HepG2 (cell line): ENCODE measurements around the gene RBP2.

Experiments used
- FOXM1 ChIP-seq: sonication (generic); formaldehyde crosslinking; IDR thresholded peaks from 2 replicates; pipeline ENCODE4 v1.5.0; 2020; ENCODE audit warnings: missing genetic modification reagents
- KDM5B ChIP-seq: sonication (generic); formaldehyde crosslinking; IDR thresholded peaks from 2 replicates; pipeline ENCODE4 v1.4.0; 2020; ENCODE audit warnings: missing genetic modification reagents, mild to moderate bottlenecking, borderline replicate concordance
- KMT2A ChIP-seq: sonication (generic); formaldehyde crosslinking; IDR thresholded peaks from 2 replicates; pipeline ENCODE4 v1.4.0; 2020; ENCODE audit warnings: missing genetic modification reagents
- POLR2A ChIP-seq, 2 experiments: IDR thresholded peaks; 2 replicates each; pipeline ENCODE4 v1.6.1; 2011; ENCODE audit warnings: low read depth in 2 of 2, low read length in 2 of 2, mild to moderate bottlenecking in 1 of 2, moderate library complexity in 1 of 2; ENCODE audit not compliant: insufficient read depth in 1 of 2
- ZNF720 ChIP-seq: sonication (generic); formaldehyde crosslinking; IDR thresholded peaks from 2 replicates; pipeline ENCODE4 v1.4.0; 2020; ENCODE audit warnings: missing genetic modification reagents
- ZNF883 ChIP-seq: sonication (generic); formaldehyde crosslinking; IDR thresholded peaks from 2 replicates; pipeline ENCODE4 v1.5.1; 2020; ENCODE audit warnings: mild to moderate bottlenecking, missing genetic modification reagents; ENCODE audit errors: not compliant biosample characterization
- TF ChIP-seq, protein P1 (sequence below): sonication (generic); formaldehyde crosslinking; IDR thresholded peaks from 2 replicates; pipeline ENCODE4 v1.4.0; 2020; ENCODE audit warnings: missing genetic modification reagents
- TF ChIP-seq, protein P2 (sequence below): sonication (generic); formaldehyde crosslinking; IDR thresholded peaks from 2 replicates; pipeline ENCODE4 v1.5.0; 2020; ENCODE audit warnings: mild to moderate bottlenecking, missing genetic modification reagents, moderate library complexity

DNA sequence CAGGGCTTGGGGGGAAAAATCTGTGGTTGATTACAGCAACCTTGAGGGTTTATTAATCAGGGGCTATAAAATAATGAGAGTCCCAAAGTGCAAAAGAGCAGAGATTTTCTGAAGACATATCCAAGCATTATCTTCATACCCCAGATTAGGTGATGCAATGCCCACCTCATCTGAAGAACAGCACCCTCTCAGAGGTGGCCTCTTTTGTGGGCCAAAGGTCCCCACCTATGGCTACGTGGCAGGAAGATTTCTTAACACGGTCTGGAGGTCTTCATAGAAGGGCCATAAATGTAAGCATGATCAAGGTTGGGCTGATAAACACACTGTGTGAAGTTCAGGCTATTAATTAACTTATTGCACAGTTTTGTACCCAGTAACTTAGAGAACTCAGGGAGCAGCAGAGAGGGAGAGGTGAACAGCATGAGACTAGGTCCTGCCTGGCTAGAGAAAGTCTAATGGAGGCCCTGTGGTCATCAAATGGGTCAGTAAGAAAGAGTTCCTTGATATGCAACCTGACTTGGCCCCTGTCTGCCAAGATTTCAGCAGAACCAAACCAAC is 29.6 kb upstream of the RBP2 start:
- TF ChIP-seq ZNF720 (CRISPR knock-in tag) = no peak
- TF ChIP-seq, protein P1, sequence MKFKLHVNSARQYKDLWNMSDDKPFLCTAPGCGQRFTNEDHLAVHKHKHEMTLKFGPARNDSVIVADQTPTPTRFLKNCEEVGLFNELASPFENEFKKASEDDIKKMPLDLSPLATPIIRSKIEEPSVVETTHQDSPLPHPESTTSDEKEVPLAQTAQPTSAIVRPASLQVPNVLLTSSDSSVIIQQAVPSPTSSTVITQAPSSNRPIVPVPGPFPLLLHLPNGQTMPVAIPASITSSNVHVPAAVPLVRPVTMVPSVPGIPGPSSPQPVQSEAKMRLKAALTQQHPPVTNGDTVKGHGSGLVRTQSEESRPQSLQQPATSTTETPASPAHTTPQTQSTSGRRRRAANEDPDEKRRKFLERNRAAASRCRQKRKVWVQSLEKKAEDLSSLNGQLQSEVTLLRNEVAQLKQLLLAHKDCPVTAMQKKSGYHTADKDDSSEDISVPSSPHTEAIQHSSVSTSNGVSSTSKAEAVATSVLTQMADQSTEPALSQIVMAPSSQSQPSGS (CRISPR knock-in tag) = no peak
- no peak for TF ChIP-seq KDM5B (CRISPR knock-in tag)
- no peak for TF ChIP-seq FOXM1 (CRISPR knock-in tag)
- TF ChIP-seq, protein P2, sequence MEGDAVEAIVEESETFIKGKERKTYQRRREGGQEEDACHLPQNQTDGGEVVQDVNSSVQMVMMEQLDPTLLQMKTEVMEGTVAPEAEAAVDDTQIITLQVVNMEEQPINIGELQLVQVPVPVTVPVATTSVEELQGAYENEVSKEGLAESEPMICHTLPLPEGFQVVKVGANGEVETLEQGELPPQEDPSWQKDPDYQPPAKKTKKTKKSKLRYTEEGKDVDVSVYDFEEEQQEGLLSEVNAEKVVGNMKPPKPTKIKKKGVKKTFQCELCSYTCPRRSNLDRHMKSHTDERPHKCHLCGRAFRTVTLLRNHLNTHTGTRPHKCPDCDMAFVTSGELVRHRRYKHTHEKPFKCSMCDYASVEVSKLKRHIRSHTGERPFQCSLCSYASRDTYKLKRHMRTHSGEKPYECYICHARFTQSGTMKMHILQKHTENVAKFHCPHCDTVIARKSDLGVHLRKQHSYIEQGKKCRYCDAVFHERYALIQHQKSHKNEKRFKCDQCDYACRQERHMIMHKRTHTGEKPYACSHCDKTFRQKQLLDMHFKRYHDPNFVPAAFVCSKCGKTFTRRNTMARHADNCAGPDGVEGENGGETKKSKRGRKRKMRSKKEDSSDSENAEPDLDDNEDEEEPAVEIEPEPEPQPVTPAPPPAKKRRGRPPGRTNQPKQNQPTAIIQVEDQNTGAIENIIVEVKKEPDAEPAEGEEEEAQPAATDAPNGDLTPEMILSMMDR (CRISPR knock-in tag) = no peak
- no peak for TF ChIP-seq ZNF883 (CRISPR knock-in tag)
- TF ChIP-seq POLR2A (IDR thresholded peaks at IDR 0.05; ENCODE audit: insufficient read depth in 1 of 2, low read depth in 2 of 2, low read length in 2 of 2) = no peak
- no peak for TF ChIP-seq KMT2A (CRISPR knock-in tag)
